ENCODE measurements around the gene HP1BP3. TPM values are rescaled to one million over a fixed set of nuclear protein-coding genes. Genes with fewer than 3 reads are reported as not detected.
"Not testable (repeated sequence)": the region's sequence is repeated elsewhere in the genome, so short reads cannot be mapped to it uniquely, and the experiment has no call there.

The HP1BP3 gene
- polyA plus RNA-seq, 1 donor from 2014 or later = 389 TPM

DNA sequence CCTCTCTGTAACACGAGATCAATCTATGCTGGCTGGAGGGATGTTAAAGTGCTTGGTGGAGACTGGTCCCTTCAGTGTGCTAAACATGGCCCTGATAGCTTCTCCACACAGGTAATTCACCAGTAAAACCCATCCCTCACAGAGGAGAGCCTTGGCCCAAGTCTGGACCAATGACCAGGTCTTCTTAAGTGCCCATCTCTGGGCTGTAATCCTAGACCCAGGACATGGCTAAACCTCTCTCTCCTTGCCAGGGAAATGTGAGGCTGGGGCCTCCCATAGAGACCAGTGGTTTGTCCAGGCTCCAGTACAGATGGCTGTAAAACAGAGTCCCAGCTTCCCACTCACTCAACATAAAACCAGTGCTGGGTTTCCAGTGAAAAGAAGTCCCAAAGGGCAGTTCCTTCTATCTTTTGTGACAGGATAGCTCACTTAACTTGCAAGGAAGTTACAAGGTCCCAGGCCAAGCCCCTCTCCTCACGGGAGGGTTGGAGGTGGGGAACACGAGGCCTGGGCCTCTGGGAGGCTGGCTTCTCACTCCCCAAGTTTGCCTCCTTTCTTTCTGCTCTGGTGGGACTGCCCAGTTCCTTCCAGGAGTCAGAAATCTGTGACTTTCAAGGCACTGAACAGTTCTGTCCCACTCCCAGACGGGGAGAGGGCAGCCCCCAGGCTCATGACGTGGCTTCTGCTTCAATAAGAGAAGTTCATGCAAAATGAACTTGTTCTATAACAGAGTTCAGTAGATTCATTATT, 67.1 kb downstream of the HP1BP3 start:
- no peak overlapping the region for H3K4me2 ChIP-seq (ENCODE audit: low read length)
- no peak overlapping the region for H3K4me3 ChIP-seq (ENCODE audit: low read length)
- no peak overlapping the region for H3K9ac ChIP-seq (ENCODE audit: low read length)
- no peaks in the 10 kb centered on the region for H3K36me3 ChIP-seq (ENCODE audit: insufficient read depth, low read length)
- H2AFZ ChIP-seq (ENCODE audit: low read depth, low read length) = no peak overlapping the region
- H3K79me2 ChIP-seq (replicated peaks; ENCODE audit: insufficient read depth, low read length) = no peaks in the 10 kb centered on the region
- H3K9me3 ChIP-seq (ENCODE audit: low read length) = no peaks in the 10 kb centered on the region
- no peaks in the 10 kb centered on the region for H3K27me3 ChIP-seq (ENCODE audit: insufficient read depth, low read depth, low read length)
- no peaks in the 10 kb centered on the region for H3K9me2 ChIP-seq (ENCODE audit: insufficient read depth, low read length)
- no peaks in the 10 kb centered on the region for H3F3A ChIP-seq (ENCODE audit: insufficient read depth, low read length, poor library complexity, severe bottlenecking)
- TF ChIP-seq RAD21 (conservative IDR thresholded peaks at IDR 0.05) = no peak
- no peak for TF ChIP-seq REST (IDR thresholded peaks at IDR 0.05; ENCODE audit: borderline replicate concordance)
- TF ChIP-seq CTCF (IDR thresholded peaks at IDR 0.05; ENCODE audit: poor library complexity, severe bottlenecking) = no peak
- H4K20me1 ChIP-seq (ENCODE audit: insufficient read depth) = no peaks in the 10 kb centered on the region
- H3K27ac ChIP-seq (ENCODE audit: low read length) = no peak overlapping the region

- H3K9ac ChIP-seq (ENCODE audit: low read length) = no peak overlapping the region
- H3K27ac ChIP-seq (ENCODE audit: low read length) = no peak overlapping the region
- no peaks in the 10 kb centered on the region for H3K79me2 ChIP-seq (replicated peaks; ENCODE audit: insufficient read depth, low read length)
- TF ChIP-seq POLR2AphosphoS5 (IDR thresholded peaks at IDR 0.05) (no peak), EP300 (conservative IDR thresholded peaks at IDR 0.05; ENCODE audit: poor library complexity, severe bottlenecking) (no peak), EZH2 (IDR thresholded peaks at IDR 0.05; ENCODE audit: borderline replicate concordance, insufficient read depth, low read length, poor library complexity, severe bottlenecking) (no peak), TAF1 (IDR thresholded peaks at IDR 0.05; ENCODE audit: low read depth) (no peak), REST (IDR thresholded peaks at IDR 0.05; ENCODE audit: borderline replicate concordance) (no peak), RAD21 (conservative IDR thresholded peaks at IDR 0.05) (no peak), MXI1 (conservative IDR thresholded peaks at IDR 0.05; ENCODE audit: poor library complexity, severe bottlenecking) (no peak), SMC3 (conservative IDR thresholded peaks at IDR 0.05; ENCODE audit: poor library complexity) (no peak), CTCF (IDR thresholded peaks at IDR 0.05; ENCODE audit: poor library complexity, severe bottlenecking) (no peak)
- H3K27me3 ChIP-seq (ENCODE audit: insufficient read depth, low read depth, low read length) = no peaks in the 10 kb centered on the region
- H2AFZ ChIP-seq (ENCODE audit: low read depth, low read length) = no peak overlapping the region
- H3K9me3 ChIP-seq (ENCODE audit: low read length) = no peaks in the 10 kb centered on the region
- H3K9me2 ChIP-seq (ENCODE audit: insufficient read depth, low read length) = no peaks in the 10 kb centered on the region
- H3F3A ChIP-seq (ENCODE audit: insufficient read depth, low read length, poor library complexity, severe bottlenecking) = no peaks in the 10 kb centered on the region
- no peaks in the 10 kb centered on the region for H3K36me3 ChIP-seq (ENCODE audit: insufficient read depth, low read length)
- no peak overlapping the region for H3K4me2 ChIP-seq (ENCODE audit: low read length)
- no peaks in the 10 kb centered on the region for H4K20me1 ChIP-seq (ENCODE audit: insufficient read depth)
- no peak overlapping the region for H3K4me3 ChIP-seq (ENCODE audit: low read length)
Observed at GRCh38 chr1:20719261-20719660, 67.8 kb downstream of the HP1BP3 start.

GRCh38 chr1:20718343-20718882, 68.7 kb downstream of the HP1BP3 start:
- not testable (repeated sequence) for H3K79me2 ChIP-seq (replicated peaks; ENCODE audit: insufficient read depth, low read length); H3K36me3 ChIP-seq (ENCODE audit: insufficient read depth, low read length); H3K27ac ChIP-seq (ENCODE audit: low read length); H3K9me3 ChIP-seq (ENCODE audit: low read length); H3K9me2 ChIP-seq (ENCODE audit: insufficient read depth, low read length); H3K27me3 ChIP-seq (ENCODE audit: insufficient read depth, low read depth, low read length); H2AFZ ChIP-seq (ENCODE audit: low read depth, low read length); H4K20me1 ChIP-seq (ENCODE audit: insufficient read depth); H3F3A ChIP-seq (ENCODE audit: insufficient read depth, low read length, poor library complexity, severe bottlenecking); H3K4me2 ChIP-seq (ENCODE audit: low read length)
- Histone ChIP-seq H3K4me3 (ENCODE audit: low read length) (peak overlapping the region; percentile 61), H3K9ac (ENCODE audit: low read length) (peak overlapping the region; percentile 54)
